ENCODE data around the gene OXNAD1.

The OXNAD1 gene

DNA sequence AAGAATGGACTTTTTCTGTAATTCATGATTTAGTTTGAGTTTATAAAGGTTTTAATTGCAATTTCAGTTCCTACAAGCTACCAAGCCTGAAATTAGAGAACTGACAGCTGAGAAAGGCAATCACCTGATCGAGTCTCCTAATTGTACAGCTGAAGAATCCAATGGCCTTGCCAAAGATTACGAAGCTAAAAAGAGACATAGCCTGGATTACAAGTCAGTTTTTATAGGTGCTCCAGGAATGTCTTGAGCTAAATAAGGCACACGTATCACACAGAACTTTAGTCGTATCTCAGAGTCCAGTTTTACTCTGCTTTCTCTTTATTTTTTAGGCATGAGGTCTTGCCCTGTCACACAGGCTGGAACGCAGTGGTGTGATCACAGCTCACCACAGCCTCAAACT lies 6.8 kb upstream of the OXNAD1 start:
- H3K4me1 ChIP-seq (ENCODE audit: control insufficient read depth in 1 of 2, insufficient read depth in 2 of 2, low read length in 2 of 2), result peaks cover 0 to 7% of the 10 kb centered on the region in 2 donors
- no peaks in the 10 kb centered on the region for H3K9me3 ChIP-seq (ENCODE audit: control insufficient read depth in 1 of 2, low read length in 2 of 2)
- no peak overlapping the region for H3K27ac ChIP-seq (ENCODE audit: low read length)
- H3K4me3 ChIP-seq (ENCODE audit: low read depth in 1 of 2, low read length in 2 of 2), result no peak overlapping the region
- H3K27me3 ChIP-seq (ENCODE audit: low read depth, low read length), result no peaks in the 10 kb centered on the region
- H3K36me3 ChIP-seq (ENCODE audit: control insufficient read depth in 1 of 2, insufficient read depth in 2 of 2, low read length in 2 of 2), result peaks cover 20 to 29% of the 10 kb centered on the region in 2 donors

DNA sequence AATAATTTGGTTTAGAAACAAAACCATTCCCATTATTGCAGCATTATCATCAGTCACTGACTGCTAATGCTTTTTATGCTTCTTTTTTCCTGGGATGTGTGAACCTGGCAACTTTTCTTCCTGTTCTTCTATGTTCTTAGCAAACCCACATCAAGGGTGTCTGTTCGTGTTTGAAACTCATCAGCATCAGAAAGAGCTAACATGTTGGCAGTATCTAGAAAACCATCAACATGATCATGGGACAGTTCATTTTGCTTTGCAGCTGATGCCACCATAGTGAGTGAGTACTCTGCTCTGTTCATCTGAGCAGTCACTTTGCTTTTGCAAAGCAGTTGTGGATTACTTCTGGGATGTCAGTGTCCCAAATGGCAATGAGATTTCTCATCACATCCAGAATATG lies 6.1 kb upstream of the OXNAD1 start:
- Histone ChIP-seq H3K36me3 (ENCODE audit: control insufficient read depth in 1 of 2, insufficient read depth in 2 of 2, low read length in 2 of 2) (peaks cover 20 to 29% of the 10 kb centered on the region in 2 donors), H3K9me3 (ENCODE audit: control insufficient read depth in 1 of 2, low read length in 2 of 2) (no peaks in the 10 kb centered on the region), H3K4me3 (ENCODE audit: low read depth in 1 of 2, low read length in 2 of 2) (no peak overlapping the region), H3K4me1 (ENCODE audit: control insufficient read depth in 1 of 2, insufficient read depth in 2 of 2, low read length in 2 of 2) (peaks cover 0 to 13% of the 10 kb centered on the region in 2 donors), H3K27me3 (ENCODE audit: low read depth, low read length) (no peaks in the 10 kb centered on the region), H3K27ac (ENCODE audit: low read length) (no peak overlapping the region)

DNA sequence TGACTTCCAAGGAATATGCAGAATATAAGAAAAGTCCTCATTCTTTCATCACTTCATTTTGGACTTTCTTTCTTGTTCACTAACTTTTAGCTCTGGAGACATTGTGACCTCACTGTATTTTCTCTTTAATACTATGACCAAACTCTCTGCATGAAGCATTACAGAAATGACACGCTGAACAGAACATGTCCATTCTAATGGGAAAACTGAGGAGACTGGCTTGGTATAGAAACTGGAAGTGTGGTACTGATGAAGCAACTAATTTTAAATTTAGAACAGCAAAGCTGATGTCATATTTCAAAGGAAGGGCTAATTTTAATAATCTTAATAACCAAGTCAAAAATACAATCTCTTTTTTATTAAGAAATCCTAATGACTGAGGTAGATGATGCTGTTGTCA lies 5.0 kb upstream of the OXNAD1 start:
- Histone ChIP-seq H3K27me3 (ENCODE audit: low read depth, low read length) (no peaks in the 10 kb centered on the region), H3K27ac (ENCODE audit: low read length) (no peak overlapping the region), H3K36me3 (ENCODE audit: control insufficient read depth in 1 of 2, insufficient read depth in 2 of 2, low read length in 2 of 2) (peaks cover 20 to 33% of the 10 kb centered on the region in 2 donors), H3K4me3 (ENCODE audit: low read depth in 1 of 2, low read length in 2 of 2) (no peak overlapping the region), H3K9me3 (ENCODE audit: control insufficient read depth in 1 of 2, low read length in 2 of 2) (no peaks in the 10 kb centered on the region), H3K4me1 (ENCODE audit: control insufficient read depth in 1 of 2, insufficient read depth in 2 of 2, low read length in 2 of 2) (peaks cover 0 to 16% of the 10 kb centered on the region in 2 donors)

DNA sequence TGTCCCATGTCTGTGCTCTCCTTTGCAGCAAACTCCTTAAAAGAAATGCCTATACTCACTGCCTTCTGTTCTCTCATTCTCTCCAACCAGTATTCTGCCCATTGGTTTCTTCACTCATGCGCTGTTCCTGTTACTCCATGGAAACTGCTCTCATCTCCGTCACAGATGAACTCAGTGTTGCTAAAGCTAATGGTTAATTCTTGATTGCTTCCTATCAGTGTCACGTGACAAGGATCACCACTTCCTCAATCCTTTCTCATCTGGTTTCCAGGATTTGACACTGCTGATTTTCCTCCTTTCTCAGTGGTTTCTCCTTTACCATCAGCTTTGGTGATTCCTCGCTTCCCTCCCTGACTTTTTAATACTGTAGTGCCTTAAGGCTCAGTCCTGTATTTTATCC lies 2.8 kb upstream of the OXNAD1 start:
- H3K9me3 ChIP-seq (ENCODE audit: control insufficient read depth in 1 of 2, low read length in 2 of 2), result no peaks in the 10 kb centered on the region
- no peak overlapping the region for H3K27ac ChIP-seq (ENCODE audit: low read length)
- H3K36me3 ChIP-seq (ENCODE audit: control insufficient read depth in 1 of 2, insufficient read depth in 2 of 2, low read length in 2 of 2), result peaks cover 20 to 29% of the 10 kb centered on the region in 2 donors
- no peaks in the 10 kb centered on the region for H3K27me3 ChIP-seq (ENCODE audit: low read depth, low read length)
- peaks cover 0 to 32% of the 10 kb centered on the region in 2 donors for H3K4me1 ChIP-seq (ENCODE audit: control insufficient read depth in 1 of 2, insufficient read depth in 2 of 2, low read length in 2 of 2)
- no peak overlapping the region for H3K4me3 ChIP-seq (ENCODE audit: low read depth in 1 of 2, low read length in 2 of 2)

DNA sequence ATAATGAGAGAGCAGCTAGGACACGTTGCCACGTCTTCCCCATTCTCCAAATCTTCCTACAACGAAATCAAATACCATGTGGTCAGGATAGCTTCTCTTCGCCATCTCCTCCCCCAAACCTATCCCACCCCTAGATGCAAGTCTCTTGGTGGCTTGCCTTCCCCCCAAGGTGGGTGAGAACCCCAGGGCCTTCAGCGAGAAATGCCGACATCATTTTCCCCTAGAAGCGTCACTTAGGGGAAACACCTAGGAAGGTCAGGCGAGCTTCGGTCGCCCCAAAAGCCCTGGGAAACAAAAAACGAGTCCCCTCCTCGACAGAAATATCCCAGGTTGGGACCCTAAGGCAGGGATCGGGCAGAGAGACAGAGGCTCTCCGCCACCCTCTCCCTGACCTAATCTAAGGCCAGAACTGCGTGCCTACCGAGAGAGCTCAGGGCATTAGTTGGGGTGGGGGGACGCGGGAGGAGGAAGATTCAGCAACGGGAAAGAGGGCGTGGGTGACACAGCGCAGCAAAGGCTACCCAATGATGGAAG lies 771 bp upstream of the OXNAD1 start:
- H3K27ac ChIP-seq (ENCODE audit: low read length), result peak overlapping the region; percentile 90
- H3K4me3 ChIP-seq (ENCODE audit: low read depth in 1 of 2, low read length in 2 of 2), result peak overlapping the region; percentile 96 to 97
- peaks cover 0 to 35% of the 10 kb centered on the region in 2 donors for H3K4me1 ChIP-seq (ENCODE audit: control insufficient read depth in 1 of 2, insufficient read depth in 2 of 2, low read length in 2 of 2)
- no peaks in the 10 kb centered on the region for H3K27me3 ChIP-seq (ENCODE audit: low read depth, low read length)
- peaks cover 14 to 20% of the 10 kb centered on the region in 2 donors for H3K36me3 ChIP-seq (ENCODE audit: control insufficient read depth in 1 of 2, insufficient read depth in 2 of 2, low read length in 2 of 2)
- no peaks in the 10 kb centered on the region for H3K9me3 ChIP-seq (ENCODE audit: control insufficient read depth in 1 of 2, low read length in 2 of 2)

DNA sequence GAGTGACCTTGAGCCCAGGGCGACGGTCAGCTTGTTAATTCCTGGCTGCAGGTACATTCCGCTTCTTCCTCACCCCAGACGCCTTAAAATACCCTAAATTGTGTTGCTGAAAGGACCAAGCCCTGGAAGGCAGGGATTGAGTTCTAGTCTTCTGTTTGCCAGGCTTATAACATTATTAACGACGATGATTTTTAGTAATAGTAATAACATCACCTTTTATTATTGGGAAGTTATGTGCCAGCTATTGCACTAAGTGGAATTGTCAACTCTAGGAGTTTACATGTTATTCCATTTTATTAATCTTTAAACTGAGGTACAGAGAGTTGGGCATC lies 409 bp downstream of the OXNAD1 start:
- H3K4me1 ChIP-seq (ENCODE audit: control insufficient read depth in 1 of 2, insufficient read depth in 2 of 2, low read length in 2 of 2), result peaks cover 0 to 35% of the 10 kb centered on the region in 2 donors
- no peaks in the 10 kb centered on the region for H3K27me3 ChIP-seq (ENCODE audit: low read depth, low read length)

DNA sequence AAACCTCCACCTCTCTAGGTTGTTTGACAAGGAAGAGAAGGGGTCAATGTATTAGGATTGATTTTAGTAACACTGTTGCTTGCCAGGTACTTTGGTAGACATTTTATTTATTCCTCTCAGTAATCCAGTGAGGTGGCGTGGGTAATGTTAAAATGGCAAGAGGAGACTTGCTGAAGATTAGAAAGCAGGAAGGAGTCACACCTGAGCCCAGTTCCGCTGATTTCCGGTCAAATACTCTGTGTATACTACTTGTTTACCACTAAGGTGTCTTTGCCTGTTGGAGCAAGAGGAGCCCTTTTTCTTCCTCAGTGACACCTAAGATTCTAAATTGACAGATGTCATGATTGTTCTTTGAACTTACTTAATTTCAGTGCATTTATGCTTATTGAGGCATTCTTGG lies 1.7 kb downstream of the OXNAD1 start:
- H3K36me3 ChIP-seq (ENCODE audit: control insufficient read depth in 1 of 2, insufficient read depth in 2 of 2, low read length in 2 of 2), result peaks cover 5 to 20% of the 10 kb centered on the region in 2 donors
- peak overlapping the region in 1 of 2 donors; percentile 3 for H3K4me3 ChIP-seq (ENCODE audit: low read depth in 1 of 2, low read length in 2 of 2)
- no peaks in the 10 kb centered on the region for H3K27me3 ChIP-seq (ENCODE audit: low read depth, low read length)
- H3K9me3 ChIP-seq (ENCODE audit: control insufficient read depth in 1 of 2, low read length in 2 of 2), result no peaks in the 10 kb centered on the region
- H3K27ac ChIP-seq (ENCODE audit: low read length), result no peak overlapping the region
- peaks cover 0 to 35% of the 10 kb centered on the region in 2 donors for H3K4me1 ChIP-seq (ENCODE audit: control insufficient read depth in 1 of 2, insufficient read depth in 2 of 2, low read length in 2 of 2)

More for the DNA sequence above, 409 bp downstream of the OXNAD1 start:
- Histone ChIP-seq H3K27ac (ENCODE audit: low read length) (peak overlapping the region; percentile 96), H3K9me3 (ENCODE audit: control insufficient read depth in 1 of 2, low read length in 2 of 2) (no peaks in the 10 kb centered on the region), H3K36me3 (ENCODE audit: control insufficient read depth in 1 of 2, insufficient read depth in 2 of 2, low read length in 2 of 2) (peaks cover 5 to 12% of the 10 kb centered on the region in 2 donors), H3K4me3 (ENCODE audit: low read depth in 1 of 2, low read length in 2 of 2) (peak overlapping the region; percentile 96 to 97)

DNA sequence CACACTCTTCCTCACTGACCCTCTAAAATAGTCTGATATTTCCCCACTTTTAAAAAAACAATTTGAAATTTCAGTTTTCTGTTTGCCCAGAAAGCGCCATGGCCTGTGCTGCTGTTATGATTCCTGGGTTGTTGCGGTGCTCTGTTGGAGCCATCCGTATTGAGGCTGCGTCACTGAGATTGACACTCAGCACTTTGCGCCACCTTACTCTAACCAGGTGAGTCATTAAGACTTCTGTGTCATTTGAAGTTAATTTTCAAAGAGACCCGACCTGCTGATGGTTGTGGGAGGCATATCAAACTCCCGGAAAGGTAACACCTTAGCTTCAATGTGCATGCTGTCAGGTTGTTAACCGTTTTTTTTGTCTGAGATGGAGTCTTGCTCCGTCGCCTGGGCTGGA lies 5.8 kb downstream of the OXNAD1 start:
- no peak overlapping the region for H3K4me3 ChIP-seq (ENCODE audit: low read depth in 1 of 2, low read length in 2 of 2)
- H3K9me3 ChIP-seq (ENCODE audit: control insufficient read depth in 1 of 2, low read length in 2 of 2), result no peaks in the 10 kb centered on the region
- H3K4me1 ChIP-seq (ENCODE audit: control insufficient read depth in 1 of 2, insufficient read depth in 2 of 2, low read length in 2 of 2), result peaks cover 0 to 16% of the 10 kb centered on the region in 2 donors
- peaks cover 11 to 31% of the 10 kb centered on the region in 2 donors for H3K36me3 ChIP-seq (ENCODE audit: control insufficient read depth in 1 of 2, insufficient read depth in 2 of 2, low read length in 2 of 2)
- no peak overlapping the region for H3K27ac ChIP-seq (ENCODE audit: low read length)
- H3K27me3 ChIP-seq (ENCODE audit: low read depth, low read length), result no peaks in the 10 kb centered on the region

DNA sequence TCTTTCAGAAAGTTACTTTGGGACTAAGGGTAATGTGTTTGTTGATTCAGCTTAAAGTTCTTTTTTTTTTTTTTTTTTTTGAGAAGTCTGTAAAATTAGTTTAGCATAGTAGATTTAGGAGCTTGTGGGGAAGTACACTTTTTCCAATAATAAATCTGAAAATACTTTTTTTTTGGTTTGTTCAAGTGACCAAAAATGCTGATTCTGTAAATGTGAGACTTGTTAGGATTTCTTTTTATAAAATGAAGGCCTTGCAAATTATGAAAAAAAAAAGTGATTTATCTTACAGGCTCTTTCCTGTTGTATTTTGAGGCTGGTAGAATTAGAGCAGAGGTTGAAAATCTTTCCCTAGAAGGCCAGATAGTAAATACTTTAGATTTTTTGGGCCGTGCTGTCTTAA lies 7.6 kb downstream of the OXNAD1 start:
- Histone ChIP-seq H3K27ac (ENCODE audit: low read length) (no peak overlapping the region), H3K27me3 (ENCODE audit: low read depth, low read length) (no peaks in the 10 kb centered on the region), H3K9me3 (ENCODE audit: control insufficient read depth in 1 of 2, low read length in 2 of 2) (no peaks in the 10 kb centered on the region), H3K4me1 (ENCODE audit: control insufficient read depth in 1 of 2, insufficient read depth in 2 of 2, low read length in 2 of 2) (no peaks in the 10 kb centered on the region), H3K36me3 (ENCODE audit: control insufficient read depth in 1 of 2, insufficient read depth in 2 of 2, low read length in 2 of 2) (peaks cover 16 to 31% of the 10 kb centered on the region in 2 donors), H3K4me3 (ENCODE audit: low read depth in 1 of 2, low read length in 2 of 2) (no peak overlapping the region)

DNA sequence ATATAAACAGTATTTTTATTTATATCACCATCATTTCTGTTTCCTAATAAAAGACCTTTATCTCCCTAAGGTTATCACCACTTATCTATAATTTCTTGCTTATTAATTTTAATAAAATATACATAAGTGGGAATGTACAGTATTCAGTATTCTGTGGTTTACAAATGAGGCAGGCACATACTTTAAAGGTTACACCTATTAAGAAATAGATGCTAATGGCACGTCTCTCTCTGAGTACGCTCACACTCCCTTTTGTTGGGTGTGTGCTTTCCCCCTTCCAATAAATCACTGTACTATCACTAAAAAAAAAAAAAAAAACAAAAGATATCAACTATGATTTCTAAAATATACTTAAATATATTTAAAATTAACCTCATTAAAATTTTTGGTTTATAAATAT lies 8.9 kb downstream of the OXNAD1 start:
- no peak overlapping the region for H3K27ac ChIP-seq (ENCODE audit: low read length)
- H3K27me3 ChIP-seq (ENCODE audit: low read depth, low read length), result no peaks in the 10 kb centered on the region
- H3K4me1 ChIP-seq (ENCODE audit: control insufficient read depth in 1 of 2, insufficient read depth in 2 of 2, low read length in 2 of 2), result peaks cover 0 to 2% of the 10 kb centered on the region in 2 donors
- H3K4me3 ChIP-seq (ENCODE audit: low read depth in 1 of 2, low read length in 2 of 2), result no peak overlapping the region
- peaks cover 21 to 31% of the 10 kb centered on the region in 2 donors for H3K36me3 ChIP-seq (ENCODE audit: control insufficient read depth in 1 of 2, insufficient read depth in 2 of 2, low read length in 2 of 2)
- H3K9me3 ChIP-seq (ENCODE audit: control insufficient read depth in 1 of 2, low read length in 2 of 2), result no peaks in the 10 kb centered on the region

DNA sequence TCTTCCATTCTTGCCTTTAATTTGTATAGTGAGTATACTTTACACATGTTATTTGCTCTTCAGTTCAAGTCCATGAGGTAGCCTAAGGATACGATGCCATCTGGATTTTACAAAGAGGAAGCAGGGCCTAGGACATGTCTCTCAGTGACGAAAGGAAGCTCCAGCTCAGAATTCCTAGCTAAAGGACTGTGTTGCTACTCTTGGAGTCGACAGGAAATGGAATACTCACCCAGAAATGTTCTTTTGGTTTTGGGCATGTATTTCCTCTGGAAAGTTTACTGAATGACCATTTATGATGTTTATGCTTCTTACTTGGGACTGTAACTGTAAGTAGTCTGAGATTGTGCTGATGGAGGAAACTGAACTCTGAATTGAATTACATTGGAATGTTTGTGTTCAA lies 12.5 kb downstream of the OXNAD1 start:
- H3K27me3 ChIP-seq (ENCODE audit: low read depth, low read length), result no peaks in the 10 kb centered on the region
- H3K9me3 ChIP-seq (ENCODE audit: control insufficient read depth in 1 of 2, low read length in 2 of 2), result no peaks in the 10 kb centered on the region
- peaks cover 0 to 5% of the 10 kb centered on the region in 2 donors for H3K4me1 ChIP-seq (ENCODE audit: control insufficient read depth in 1 of 2, insufficient read depth in 2 of 2, low read length in 2 of 2)
- no peak overlapping the region for H3K4me3 ChIP-seq (ENCODE audit: low read depth in 1 of 2, low read length in 2 of 2)
- H3K27ac ChIP-seq (ENCODE audit: low read length), result no peak overlapping the region
- H3K36me3 ChIP-seq (ENCODE audit: control insufficient read depth in 1 of 2, insufficient read depth in 2 of 2, low read length in 2 of 2), result peaks cover 11% of the 10 kb centered on the region in 2 donors
